GM21381 (cell line): ENCODE measurements around the gene EPHA6.

ENCODE experiments used
- ATAC-seq: cut with Tn5 transposase; IDR thresholded peaks from one replicate; pipeline ENCODE4 v1.9.1; 2021; ENCODE audit warnings: mild to moderate bottlenecking, moderate library complexity; ENCODE audit not compliant: unreplicated experiment

EPHA6 gene

DNA sequence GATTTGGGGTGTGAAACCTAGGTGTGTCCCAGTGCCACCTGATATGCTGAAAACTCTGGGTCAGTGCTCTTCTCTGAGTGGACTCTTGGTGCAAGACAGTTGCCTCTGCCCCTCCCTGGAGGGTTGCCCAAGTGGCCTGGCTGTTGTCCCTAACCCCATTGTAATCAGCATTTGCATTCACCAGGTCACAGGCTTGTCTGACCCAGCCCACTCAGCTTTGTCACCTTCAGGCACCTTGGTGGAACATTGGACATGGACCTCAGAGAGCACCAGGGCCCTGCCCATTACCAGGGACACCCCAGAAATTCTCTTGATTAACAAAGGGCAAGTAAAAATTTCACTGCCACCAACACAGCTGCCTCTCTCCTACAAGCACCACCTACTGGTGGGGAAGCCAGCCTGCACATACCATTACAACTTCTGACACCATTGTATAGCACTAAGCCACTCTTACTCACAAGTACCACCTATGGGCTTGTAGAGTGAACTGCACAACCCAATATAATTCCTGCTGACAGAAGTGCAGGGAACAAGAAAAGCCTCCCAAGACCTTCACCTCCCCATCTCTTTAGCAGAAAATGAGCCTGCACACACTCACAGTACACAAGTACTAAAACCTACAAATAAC, 324.6 kb downstream of the EPHA6 start:
- no peak for ATAC-seq

DNA sequence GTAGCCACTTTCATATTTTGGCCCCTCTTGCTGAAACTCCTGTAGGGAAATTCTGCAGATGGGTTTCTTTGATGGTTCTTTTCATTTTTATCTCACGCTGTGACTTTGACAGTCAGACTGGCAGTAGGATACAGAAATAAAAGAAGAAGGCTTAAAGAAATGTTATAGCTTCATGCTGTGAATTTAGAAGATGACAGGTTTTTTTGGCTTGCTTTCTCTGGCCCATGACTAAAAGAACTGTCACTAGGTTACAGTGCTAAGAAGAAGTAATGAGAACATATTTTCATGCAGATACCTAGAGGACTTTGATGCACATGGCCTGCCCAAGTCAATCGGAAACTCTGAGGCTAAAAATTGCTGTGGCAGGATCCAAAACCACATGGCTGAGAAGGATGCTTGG, 334.5 kb downstream of the EPHA6 start:
- ATAC-seq, result no peak

DNA sequence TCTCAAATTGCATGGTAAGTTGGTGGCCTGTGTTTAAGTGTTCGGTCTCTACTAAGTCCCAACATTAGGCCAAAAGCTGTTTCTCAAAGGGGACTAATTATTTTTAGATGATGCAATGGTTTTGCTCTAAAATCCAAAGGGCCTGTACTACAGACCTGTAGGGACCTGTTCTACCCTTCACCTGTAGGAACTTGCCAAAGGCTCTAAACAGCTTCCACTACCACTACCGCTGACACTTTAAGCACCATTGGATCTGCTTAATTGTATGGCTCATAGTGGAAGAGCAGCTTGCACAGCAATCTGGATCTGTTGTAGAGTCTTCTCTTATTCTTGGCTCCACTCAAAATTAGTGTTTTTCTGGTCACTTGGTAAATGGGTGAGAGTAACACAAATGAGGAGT, 346.8 kb downstream of the EPHA6 start:
- no peak for ATAC-seq

DNA sequence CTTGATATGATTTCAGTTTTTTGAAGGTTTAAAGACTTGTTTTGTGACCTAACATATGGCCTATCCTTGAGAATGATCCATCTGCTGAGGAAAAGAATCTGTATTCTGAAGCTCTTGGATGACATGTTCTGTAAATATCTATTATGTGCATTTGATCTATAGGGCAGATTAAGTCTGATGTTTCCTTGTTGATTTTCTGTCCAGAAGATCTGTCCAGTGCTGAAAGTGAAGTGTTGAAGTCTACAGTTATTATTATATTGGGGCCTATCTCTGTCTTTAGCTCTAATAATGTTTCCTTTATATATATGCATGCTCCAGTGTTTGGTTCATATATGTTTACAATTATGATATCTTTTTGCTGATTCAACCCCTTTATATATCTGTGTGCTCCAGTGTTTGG, 362.8 kb downstream of the EPHA6 start:
- ATAC-seq, result no peak

DNA sequence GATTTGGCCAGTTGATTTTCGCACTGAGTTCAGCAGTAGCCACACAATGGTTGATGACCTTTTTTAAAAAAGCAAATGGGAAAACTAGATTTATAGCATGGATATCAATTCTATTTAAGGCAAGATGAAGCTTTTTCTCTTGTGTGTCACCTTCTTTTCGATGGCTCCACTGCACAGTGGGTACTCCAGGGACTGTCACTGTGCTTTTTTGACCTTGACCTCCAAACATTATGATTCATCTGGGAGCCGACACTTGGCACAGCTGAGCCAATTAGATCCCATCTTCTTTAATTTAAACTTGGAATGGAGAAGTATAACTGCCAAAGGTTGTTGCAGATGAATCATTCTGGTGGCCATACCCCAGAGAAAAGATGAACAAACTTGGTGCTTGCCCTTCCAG, 367.3 kb downstream of the EPHA6 start:
- ATAC-seq, result no peak

DNA sequence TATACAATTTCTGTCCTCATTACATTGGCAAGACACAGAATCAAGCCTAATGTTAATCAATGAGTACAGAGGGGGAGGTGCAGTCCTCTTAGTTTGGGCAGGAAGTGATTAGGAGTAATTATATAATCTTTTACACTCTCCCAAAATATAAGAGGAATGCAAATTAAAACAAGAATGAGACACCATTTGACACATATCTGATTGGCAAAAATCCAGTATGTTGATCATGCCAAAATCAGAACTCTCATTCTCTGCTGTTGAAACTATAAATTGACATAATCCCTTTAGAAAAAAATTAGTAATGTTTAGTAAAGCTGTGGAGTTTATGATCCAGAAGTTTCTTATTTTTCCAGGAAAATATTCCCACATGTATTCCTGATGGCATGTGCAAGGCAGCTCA, 373.4 kb downstream of the EPHA6 start:
- no peak for ATAC-seq

DNA sequence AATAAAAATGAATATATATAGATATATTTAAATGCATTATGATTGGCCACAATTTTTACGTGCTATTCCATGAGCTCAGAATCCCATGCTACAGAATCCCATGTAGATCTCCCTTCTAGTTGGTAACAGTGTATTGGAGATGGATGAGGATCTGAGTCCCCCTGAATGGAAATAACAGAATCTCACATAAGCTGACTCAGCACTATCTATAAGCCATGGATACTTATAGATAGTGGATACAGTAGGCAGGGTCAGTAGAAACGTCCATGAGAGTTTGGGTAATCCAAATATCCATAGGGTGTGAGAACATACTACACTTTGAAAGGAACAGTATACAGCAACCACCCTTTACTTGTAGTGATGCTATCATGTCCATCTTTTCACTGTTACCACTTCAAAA, 375.4 kb downstream of the EPHA6 start:
- no peak for ATAC-seq

DNA sequence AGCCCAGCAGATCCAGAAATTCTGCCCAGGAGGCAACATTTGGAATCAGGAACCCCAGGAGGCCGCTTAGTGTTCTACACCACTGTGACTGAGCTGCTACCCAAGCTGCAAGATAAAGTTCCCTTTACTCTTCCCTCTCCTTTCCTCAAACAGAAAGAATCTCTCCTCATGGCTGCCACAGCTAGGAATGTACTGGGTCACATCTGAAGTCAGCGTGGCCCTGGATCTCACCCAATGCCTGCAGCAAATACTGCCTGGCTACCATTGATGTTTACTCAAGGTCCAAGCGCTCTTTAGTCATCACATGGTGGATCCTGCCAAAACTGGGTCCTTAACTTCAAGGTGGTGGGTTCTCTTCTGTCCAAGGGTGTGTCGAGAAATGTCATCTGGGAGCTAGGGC, 382.7 kb downstream of the EPHA6 start:
- ATAC-seq, result no peak

DNA sequence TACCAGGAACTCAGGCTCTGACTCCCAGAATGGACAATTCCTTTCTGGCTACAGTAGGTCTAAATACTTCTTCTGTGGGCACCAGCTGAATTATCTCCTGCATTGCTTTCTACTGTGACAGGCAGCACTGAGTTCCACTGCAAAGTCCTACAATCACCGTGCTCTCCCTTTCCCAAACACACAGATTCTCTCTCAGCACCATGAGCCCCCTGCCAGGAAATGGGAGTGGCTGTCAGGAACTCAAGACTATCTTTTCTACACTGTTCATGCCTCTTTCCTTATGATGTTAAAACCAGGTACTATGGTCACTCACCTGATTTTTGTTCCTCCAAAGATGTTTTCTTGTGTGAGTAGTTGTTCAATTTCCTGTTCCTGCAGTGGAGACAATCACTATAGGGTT, 383.4 kb downstream of the EPHA6 start:
- ATAC-seq, result no peak

DNA sequence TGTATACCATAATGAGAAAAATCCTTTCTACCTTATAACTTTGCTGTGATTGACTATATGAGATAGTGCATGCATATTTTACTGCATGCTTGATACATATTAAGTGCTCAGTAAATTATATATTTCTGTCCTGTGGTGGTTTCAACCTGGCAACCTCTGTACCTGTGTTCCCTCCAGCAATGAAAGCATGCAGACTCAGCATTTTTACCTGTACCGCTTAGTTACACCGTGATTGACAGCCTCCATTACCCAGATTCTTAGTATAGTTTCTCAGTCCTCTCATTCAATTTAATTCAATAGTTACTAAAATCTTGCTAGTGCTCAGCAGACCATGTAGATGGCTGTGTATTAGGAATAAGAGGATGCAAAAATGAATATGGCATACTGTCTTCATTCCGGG, 386.0 kb downstream of the EPHA6 start:
- no peak for ATAC-seq

DNA sequence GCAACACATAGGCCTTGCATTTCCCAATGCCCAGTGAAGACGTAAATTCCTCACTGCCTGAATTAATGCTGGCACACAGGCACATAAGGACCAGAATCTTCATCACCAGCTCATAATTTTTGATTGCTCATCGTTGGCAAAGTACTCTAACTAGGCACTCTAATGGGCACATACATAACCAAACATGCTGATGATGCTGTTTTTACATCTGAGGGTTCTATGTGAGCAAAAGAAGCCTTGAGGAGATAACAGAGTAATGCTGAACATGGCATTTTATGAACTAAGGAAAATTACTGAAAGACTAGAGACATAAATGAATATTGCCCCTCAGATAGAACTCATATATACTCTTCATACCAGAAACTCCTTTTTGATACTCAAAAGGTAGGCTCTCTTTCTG, 387.4 kb downstream of the EPHA6 start:
- ATAC-seq, result no peak

DNA sequence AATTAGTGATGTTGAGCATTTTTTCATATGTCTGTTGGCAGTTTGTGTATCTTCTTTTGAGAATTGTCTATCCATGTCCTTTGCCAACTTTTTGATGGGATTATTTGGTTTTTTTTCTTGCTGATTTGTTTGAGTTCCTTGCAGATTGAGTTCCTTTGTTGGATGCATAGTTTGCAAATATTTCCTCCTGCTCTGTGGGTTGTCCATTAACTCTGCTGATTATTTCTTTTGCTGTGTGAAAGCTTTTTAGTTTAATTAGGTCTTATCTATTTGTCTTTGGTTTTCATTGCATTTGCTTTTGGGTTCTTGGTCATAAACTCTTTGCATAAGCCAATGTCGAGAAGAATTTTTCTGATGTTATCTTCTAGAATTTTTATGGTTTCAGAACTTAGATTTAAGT, 414.6 kb downstream of the EPHA6 start:
- ATAC-seq, result no peak

DNA sequence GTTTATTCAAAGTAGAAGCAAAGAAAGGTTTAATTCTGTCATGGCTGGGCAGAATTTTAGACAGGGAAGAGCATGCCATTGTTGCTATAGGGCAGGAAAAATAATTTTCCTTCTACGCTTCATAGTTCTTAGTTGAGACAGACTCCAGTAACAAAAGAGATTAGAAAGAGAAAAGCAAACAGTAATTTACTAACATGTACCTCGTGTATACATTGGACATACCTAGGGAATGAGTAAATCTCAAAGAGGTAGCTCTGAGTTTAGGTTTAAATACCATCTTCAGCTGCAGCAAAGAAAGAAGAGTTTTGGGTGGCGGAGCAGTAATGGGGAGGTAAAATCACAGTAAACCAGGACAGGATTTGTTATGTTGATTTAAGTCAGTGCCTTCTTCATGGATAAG, 416.1 kb downstream of the EPHA6 start:
- ATAC-seq, result no peak

DNA sequence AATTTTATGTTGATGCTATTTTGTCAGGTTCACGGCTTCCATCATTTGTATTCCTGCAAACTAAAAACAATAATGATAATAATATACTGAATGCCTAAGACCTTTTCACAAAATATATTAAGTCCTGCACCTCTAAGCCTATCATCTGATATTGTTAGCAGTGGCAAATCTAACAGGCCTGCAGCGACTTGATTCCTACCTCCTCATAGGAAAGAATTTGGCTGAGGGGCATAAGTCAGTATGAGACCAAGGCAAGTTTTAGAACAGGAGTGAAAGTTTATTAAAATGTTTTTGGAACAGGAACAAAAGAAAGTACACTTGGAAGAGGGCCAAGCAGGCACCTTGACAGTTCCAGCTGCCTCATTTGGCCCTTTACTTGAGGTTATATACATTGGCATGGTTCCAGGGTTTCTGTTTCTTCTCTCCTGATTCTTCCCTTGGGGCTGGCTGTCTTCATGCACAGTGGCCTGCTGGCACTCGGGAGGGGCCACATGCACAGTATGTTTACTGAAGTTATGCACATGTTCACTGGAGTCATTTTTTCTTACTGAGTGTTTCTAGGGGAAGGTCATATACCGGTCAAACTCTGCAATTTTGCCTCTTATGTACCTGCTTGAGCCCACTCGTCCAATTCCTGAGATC, 418.1 kb downstream of the EPHA6 start:
- no peak for ATAC-seq

DNA sequence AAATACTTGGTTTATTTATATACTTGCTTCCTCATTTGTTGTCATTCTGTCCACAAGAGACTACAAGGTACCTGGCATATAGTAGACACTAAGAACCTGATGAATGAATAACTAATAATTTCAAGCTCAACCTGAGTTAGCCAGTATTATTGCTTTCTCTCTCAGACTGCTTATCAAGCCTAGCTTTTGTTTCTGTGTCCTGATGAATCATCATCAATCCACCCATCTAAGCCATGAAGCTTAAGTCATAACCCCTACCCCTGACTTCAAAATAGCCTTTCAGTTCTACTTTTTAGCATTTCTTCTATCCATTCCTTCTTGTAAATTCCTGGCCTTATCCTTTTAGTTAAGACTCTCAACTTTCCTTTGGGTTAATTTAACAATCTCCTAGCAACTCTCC, 420.8 kb downstream of the EPHA6 start:
- ATAC-seq, result no peak

DNA sequence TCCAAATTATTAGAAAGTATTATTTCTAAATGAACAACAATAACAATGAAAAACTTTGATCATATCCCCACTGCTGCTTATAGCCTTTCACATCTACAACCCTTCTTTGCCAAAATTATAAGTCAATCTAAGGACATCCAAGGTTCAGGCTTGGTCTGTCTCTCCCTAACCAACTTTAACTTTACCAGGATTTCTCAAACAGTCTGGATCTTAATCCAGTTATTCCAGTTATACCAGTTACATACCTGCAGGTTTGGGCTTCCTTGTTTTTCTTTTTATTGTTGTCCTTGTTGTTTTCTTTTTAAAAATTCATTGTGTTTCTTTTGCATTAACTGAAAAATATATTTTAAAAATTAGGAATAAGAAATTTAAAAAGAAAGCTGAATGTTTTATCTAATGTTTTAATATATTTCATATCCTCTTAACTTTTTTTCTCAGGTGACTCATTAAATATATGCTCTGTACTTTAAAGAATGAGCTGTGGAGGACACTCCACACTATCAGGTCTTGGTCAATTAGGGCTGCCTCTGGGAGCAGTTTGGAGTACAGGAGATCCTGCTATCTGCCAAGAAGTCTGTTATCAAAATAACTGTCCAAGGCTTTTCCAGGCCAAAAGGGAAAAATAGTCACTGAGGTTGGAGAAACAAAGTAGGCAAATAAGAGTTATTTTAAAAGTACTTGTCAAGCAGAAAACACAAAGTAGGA, 421.4 kb downstream of the EPHA6 start:
- ATAC-seq, result no peak

DNA sequence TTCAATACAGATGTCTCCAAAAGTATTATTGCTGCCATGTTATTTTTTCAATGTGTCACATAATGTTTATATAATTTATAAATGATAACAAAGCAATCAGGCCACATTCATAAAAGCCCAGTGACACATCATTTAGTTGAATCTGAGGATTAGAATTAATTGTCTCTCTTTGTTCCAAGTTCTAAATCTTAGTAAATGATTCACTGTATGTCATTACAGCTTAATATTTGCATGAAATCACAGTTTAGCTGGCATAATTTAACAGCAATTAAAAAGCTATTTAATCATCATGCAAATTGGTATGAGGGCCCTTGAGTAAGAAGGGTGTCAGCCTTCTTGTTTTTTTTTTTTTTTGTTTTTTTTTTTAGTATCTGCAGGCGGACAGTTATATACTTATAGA, 427.0 kb downstream of the EPHA6 start:
- ATAC-seq, result no peak

DNA sequence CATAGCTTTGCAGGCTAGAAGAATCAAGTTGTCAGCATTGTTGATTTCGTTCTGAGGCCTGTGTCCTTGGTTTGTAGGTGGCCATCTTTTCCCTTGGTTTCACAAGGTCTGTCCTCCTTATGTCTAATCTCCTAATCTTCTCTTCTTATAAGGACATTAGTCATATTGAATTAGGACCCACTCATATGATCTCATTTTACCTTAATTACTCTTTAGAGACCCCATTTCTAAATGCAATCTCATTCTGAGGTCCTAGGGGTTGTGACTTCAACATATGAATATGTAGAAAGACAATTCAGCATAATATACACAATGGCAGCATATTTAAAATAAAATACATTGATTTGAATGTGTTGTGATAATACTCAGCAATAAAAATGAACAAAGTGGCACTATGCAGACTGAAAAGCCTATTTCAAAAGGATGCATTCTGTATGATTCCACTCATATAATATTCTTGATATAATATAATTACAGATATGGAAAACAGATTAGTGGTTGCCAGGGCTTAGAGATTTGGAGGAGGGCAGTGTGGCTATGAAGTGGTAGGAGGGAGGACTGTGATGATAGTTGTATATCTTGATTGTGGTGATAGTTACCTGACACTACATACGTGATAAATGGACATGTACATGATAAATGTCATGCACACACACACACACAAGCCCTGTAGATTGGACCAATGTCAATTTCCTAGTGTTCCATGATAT, 431.0 kb downstream of the EPHA6 start:
- no peak for ATAC-seq

DNA sequence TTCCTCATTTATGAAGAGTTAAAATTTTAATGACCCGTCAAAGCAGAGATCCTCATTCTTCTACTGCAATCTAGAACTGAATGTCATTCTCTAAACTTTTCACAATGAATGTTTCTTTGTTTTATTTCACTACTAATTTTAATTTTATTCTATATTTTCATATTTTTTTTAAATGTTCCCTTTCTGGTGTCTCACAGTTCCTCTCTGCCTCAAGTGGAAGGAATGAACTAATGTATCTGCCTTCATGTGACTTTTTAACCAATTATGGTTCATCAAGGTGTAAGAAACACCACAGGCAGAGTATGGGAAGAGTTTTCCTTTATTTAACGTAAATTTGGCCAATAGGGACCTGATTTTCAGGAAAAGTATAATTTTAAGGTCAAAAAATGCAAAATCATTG, 441.7 kb downstream of the EPHA6 start:
- no peak for ATAC-seq

DNA sequence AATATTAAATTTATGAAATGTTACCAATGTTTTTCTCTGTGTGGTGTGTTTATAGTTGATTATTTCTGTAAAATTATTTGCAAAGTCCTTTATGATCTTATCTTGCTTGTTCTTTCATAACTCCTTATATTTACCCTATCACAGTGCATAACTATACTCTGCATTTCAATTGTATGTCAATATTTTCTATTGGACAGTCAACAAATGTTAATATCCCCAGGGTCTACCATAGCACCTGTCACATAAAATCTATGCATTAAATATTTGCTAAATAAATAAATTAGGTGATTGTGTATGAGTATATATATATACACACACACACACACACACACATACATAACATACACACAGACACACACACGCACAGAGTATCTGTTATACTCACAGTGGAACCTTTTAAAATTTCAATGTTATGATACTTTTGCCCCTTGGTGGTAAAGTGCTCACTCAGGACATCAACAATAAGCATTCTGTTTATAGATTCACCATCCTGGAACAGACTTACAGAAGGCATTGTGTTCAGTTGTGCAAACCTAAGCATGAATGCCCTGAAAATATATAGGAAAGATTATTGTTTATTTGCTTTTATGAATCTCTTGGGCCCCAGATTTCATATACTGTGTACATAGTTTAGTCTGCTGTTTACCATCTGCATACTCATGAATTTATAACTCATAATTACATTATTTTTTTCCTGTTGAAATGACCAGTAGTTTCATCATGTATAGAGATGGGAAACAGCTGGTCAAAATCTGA, 443.7 kb downstream of the EPHA6 start:
- ATAC-seq, result no peak

DNA sequence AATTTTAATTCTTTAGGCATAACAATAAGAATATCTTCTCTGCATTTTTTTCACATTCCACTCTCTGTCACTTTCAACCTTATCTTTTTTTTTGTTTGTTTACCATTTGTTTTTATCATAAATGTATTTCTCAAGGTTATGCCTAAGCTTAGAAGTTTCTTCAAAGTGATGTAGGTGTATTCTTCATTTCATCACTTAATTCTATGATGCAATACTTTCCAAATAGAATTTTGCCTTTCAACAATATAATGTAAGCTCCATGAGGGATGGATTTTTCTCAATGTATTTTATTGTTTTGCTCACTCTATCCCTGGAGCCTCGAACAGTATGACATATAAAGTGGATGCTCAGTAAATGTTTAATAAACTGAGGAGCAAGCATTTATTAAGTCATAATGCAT, 444.9 kb downstream of the EPHA6 start:
- no peak for ATAC-seq
